Esophagus mucosa (tissue), 1 donor: ENCODE measurements around the gene RNF166. TPM values are rescaled to one million over a fixed set of nuclear protein-coding genes. Genes with fewer than 3 reads are reported as not detected.

Experiments used
- ATAC-seq: fragments of 200-7000 bp; cut with Tn5 transposase; one replicate; pipeline ENCODE4 v1.9.1; 2020
- total RNA-seq: library from RNA; stranded (reverse); gene quantifications from one replicate; pipeline ENCODE4 v1.2.4, GENCODE V29; 2023
- donor health status: DM: yes; HTN: yes; CAD: no.

Gene RNF166
- total RNA-seq, 1 donor from 2014 or later, result 4.7 TPM

DNA sequence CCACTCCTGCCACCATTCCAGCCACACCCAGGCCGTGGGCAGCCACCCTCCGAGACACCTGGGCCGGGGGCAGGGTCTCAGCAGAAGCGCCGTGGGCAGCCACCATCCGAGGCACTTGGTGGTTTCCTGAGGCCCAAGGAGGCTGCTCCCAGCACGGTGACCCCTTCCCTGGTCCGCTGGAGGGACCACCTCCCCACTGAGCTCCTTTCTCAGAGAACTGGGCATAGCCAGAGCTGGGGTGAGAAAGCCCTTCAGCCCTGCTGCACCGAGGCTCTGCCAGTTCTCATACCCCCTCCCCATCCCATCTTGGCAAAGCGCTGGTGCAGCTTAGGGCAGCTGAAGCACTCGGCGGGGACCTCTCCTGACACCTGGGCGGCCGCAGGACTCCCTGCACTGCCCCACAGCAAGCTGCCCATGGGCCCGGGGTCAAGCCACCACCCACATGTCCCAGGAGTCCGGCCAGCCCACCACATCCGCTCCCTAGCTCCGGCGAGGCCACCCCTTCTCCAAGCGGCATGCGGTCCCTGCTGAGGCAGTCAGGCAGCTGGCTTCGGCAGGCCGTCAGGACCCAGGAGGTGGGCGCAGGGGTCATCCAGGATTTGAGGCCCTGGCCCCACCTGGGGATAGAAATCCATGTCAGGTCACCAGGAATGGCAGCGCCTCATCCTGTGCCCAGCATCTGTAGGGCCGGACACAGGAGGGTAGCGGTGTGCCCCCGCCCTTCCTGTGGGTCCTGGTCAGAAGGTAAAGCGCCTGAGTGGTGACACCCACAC is 54.0 kb downstream of the RNF166 start:
- ATAC-seq, result no peak

DNA sequence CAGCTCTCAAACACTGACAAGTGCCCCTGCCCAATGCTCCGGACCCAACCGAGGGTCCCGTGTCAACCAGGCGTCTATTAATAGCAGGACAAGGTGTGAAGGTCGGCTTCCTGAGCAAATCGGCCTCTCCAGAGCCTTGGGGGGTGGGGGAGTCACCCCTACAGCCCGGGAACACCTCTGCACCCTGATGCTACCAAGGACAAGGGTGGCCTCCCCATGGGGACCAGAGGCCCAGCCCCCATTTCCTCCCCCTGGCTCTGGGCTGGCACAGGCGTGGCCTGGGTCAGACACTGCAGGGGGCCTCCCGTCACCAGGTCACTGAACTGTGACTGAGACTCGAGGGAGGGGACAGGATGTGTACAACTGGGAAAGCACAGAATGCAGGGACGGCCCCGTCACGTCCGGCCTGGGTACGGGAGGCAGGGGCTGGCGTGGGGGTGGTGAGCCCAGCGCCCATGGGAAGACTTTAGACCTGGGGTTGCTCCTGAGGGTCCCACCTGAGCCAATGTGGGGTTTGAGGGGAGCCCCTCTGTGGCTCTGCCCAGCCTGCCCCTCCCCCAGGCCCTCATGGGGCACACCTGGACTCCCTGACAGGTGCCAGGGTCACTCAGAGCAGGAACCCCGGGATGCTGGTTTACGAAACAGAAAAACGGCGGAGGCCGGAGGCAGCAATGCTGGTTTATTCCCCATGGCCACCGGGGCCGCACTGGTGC is 54.8 kb downstream of the RNF166 start:
- ATAC-seq, result peak; percentile 65

DNA sequence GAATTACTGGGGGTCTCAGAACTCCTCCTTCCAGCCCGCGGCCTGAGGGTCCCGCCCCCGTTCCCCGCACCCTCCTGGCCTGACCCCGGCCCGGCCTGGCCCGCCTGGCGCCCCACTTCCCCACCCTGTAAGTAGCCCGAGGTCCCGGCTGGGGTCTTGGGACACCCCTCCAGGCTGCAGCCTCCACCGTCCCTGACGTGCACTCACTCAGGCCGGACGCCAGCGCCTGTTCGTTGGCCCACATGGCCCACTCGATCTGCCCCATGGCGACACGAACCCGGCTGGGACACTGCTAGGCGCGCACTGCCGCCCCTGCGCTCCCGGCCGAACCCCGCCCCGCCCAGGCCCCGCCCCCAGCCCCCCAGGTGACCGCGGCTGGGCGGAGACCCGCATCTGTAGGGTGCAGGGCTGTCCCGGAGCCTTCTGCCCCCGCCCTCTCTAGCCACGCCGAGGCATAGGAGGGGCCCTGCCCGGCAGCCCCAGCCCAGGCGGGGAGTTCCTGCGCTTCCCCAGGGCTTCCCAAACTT is 55.4 kb downstream of the RNF166 start, which contains the start of gene CYBA:
Gene CYBA (minus strand): TSS at position 305 of the 527 bp plus-strand sequence. CDS start 40 bp downstream, at position 265.
- peak; percentile 84 for ATAC-seq

DNA sequence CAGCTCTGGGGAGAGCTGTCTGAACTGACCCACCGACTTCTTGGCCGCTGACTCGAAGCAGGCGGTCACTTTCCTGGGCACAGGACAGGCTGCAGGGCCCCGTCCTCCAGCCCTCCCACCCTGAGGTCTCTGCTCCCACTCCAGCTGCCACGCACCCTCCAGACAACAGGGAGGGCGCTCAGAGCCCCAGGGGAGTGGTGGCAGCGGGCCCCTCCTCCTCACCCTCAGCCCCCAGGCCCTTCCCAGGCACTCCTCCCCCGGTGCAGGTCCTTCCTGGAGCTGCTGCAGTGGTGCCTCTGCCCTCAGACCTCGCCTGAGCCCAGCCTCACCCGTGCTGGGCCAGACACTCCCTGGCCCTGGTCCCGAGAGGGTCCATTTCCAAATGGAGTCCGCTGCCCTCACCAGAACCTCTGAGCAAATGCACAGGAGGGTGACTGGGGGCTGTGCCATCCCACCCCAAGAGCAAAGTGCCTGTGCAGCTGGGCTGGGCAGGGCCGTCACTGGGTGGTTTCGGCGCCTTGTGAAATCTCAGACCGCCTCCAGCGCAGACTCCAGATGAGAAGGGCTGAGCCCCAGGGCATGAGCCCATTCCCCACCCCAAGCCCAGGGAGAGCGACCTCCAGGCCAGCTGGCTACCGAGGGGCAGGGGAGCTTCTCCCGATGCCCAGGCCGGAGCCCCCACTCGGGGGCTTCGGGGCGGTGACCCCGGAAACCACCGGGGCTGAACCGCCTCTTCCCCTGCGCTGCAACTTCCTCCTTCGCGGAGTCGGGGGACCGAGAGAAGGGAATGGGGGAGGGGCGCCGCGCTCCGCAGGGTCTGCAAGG is 56.1 kb downstream of the RNF166 start:
- peak; percentile 11 for ATAC-seq

DNA sequence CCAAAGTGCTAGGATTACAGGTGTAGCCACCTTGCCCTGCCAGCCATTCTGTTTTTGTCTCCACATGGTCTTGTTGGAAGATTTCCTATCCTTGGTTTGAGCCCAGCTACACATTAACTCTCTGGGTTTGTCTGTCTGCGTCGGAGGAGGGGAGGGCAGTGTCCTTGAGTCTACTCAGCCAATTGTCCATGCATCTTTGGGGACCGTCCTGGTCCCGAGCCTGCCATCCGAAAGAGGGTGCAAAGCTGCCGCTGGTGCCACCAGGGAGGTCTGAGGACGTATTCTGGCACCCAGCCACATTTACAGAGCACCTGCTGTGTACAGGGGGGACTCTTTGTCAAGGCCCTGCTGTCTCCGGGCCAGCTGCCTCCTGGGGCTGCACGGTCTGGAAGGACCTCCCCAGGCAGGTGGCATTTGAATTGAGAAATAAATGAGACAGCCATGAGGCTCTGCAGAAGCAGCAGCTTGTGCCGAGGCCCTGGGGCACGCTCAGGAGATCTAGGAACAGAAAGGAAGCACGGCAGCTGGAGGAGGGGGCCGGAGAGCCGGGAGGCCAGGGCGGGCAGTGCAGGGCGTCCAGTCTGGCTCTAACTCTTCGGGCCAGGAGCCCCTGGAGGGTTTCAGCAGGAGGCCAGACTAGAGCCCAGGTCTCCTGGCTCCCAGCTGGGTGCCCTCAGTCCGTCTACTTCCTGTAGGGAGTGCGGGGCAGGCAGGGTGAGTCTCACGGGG is 56.8 kb downstream of the RNF166 start:
- no peak for ATAC-seq

DNA sequence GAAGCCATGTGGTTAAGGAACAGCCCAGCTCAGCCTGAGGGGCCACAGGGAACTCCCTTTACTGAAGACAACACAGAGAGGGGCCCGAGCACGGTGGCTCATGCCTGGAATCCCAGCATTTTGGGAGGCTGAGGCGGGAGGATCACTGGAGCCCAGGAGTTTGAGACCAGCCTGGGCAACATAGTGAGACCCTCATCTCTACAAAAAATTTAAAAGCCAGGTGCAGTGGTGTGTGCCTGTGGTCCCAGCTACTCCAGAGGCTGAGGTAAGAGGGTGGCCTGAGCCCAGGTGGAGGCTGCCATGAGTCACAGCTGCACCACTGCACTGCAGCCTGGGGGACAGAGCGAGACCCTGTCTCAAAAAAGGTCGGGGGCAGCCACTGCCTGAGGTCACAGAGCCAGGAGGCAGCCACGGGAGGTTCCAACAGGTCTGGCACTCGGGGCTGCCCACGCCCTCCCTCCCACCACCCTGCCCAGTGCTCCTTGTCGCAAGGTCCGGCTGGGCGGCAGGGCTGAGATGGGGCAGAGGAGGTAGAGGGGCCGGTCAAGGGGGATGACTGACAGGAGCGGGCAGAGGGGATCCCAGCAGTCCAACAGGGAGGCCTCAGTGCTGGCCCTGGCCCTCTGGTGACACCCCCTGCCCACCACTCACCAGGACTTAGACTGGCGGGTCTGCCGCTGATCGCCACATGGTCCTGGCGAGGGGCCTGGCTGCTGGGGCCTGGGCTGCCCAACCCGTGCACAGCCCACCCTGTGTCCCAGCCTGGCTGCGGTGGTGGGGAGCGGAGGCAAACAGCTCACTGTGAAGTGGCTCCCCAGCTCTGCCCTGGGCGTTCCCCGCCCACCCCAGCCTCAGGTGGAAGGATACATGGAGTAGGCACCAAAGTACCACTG is 58.8 kb downstream of the RNF166 start:
- ATAC-seq, result no peak

Other genes with a start within 250 kb of the RNF166 start
- gene ZC3H18, start 136.0 kb downstream of the RNF166 start, total RNA-seq, result 21.9 TPM
- not detected for gene IL17C, start 67.8 kb downstream of the RNF166 start, total RNA-seq
- 66.3 TPM for gene CYBA, start 55.4 kb downstream of the RNF166 start, total RNA-seq
- gene MVD, start 43.3 kb downstream of the RNF166 start, total RNA-seq, result 154 TPM
- 0.28 TPM for gene SNAI3, start 19.9 kb downstream of the RNF166 start, total RNA-seq
- 14.3 TPM for gene CTU2, start 95 bp upstream of the RNF166 start, total RNA-seq
- 64.7 TPM for gene PIEZO1, start 78.8 kb upstream of the RNF166 start, total RNA-seq
- 21.6 TPM for gene CDT1, start 97.4 kb upstream of the RNF166 start, total RNA-seq
- gene APRT, start 105.5 kb upstream of the RNF166 start, total RNA-seq, result 207 TPM
- 17.0 TPM for gene GALNS, start 150.5 kb upstream of the RNF166 start, total RNA-seq
- 61.0 TPM for gene TRAPPC2L, start 150.7 kb upstream of the RNF166 start, total RNA-seq
- gene PABPN1L, start 160.3 kb upstream of the RNF166 start, total RNA-seq, result not detected